Vagina (tissue), 2 donors: ENCODE data around the gene IL16.

Experiments used
- CTCF ChIP-seq, 3 experiments: fragments of 450-650 bp in 2 of 3; fragments of 200-600 bp in 1 of 3; sonication (generic) in 1 of 3; IDR thresholded peaks; one replicate each; pipeline ENCODE4 v1.5.1; 2017 to 2019; ENCODE audit warnings: antibody characterized with exemption in 3 of 3, mild to moderate bottlenecking in 2 of 3, moderate library complexity in 2 of 3
- POLR2AphosphoS5 ChIP-seq, 2 donors: sonication (generic); formaldehyde crosslinking; IDR thresholded peaks; one replicate each; pipeline ENCODE4 v1.9.0; 2017; ENCODE audit warnings: antibody characterized with exemption in 2 of 2, mild to moderate bottlenecking in 2 of 2, low read depth in 1 of 2; ENCODE audit not compliant: insufficient read depth in 1 of 2

GRCh38 chr15:81227716-81228115 is 31.0 kb downstream of the IL16 start:
- no peak for TF ChIP-seq CTCF (IDR thresholded peaks at IDR 0.05)
- no peak for TF ChIP-seq POLR2AphosphoS5 (IDR thresholded peaks at IDR 0.05; ENCODE audit: insufficient read depth in 1 of 2, low read depth in 1 of 2)
